Hematopoietic multipotent progenitor cell treated with erythropoietin and hydrocortisone succinate and interleukin-3 and kit ligand, for 15 days (in vitro differentiated cells): ENCODE data around the gene ASIC2.

ENCODE experiments used
- DNase-seq: peaks from one replicate; pipeline ENCODE4 v3.0.0-alpha.2; 2015; ENCODE audit warnings: low spot score

Gene ASIC2

GRCh38 chr17:33202796-33203495 lies 90.1 kb downstream of the ASIC2 start:
- no peak for DNase-seq

GRCh38 chr17:33202021-33202420 lies 91.1 kb downstream of the ASIC2 start:
- DNase-seq, result no peak

GRCh38 chr17:33201283-33201682 lies 91.8 kb downstream of the ASIC2 start:
- DNase-seq, result no peak

- DNase-seq, result no peak
These were observed 92.5 kb downstream of the ASIC2 start for GRCh38 chr17:33200587-33200986.

- no peak for DNase-seq
These were observed 93.3 kb downstream of the ASIC2 start for GRCh38 chr17:33199571-33200510.

- no peak for DNase-seq
These were observed 94.1 kb downstream of the ASIC2 start for GRCh38 chr17:33198954-33199353.

GRCh38 chr17:33197342-33197741 lies 95.8 kb downstream of the ASIC2 start:
- DNase-seq, result no peak

GRCh38 chr17:33196883-33197282 lies 96.2 kb downstream of the ASIC2 start:
- DNase-seq, result no peak

GRCh38 chr17:33192951-33193911 lies 99.9 kb downstream of the ASIC2 start:
- DNase-seq, result no peak

GRCh38 chr17:33183487-33184026 lies 109.5 kb downstream of the ASIC2 start:
- DNase-seq, result no peak

GRCh38 chr17:33179151-33179550 lies 113.9 kb downstream of the ASIC2 start:
- no peak for DNase-seq

- no peak for DNase-seq
These were observed 114.4 kb downstream of the ASIC2 start for GRCh38 chr17:33178681-33179080.

- DNase-seq, result no peak
These were observed 117.5 kb downstream of the ASIC2 start for GRCh38 chr17:33175562-33175961.

GRCh38 chr17:33171931-33172330 lies 121.2 kb downstream of the ASIC2 start:
- no peak for DNase-seq

- no peak for DNase-seq
These were observed 123.4 kb downstream of the ASIC2 start for GRCh38 chr17:33169580-33170285.

GRCh38 chr17:33167736-33168135 lies 125.4 kb downstream of the ASIC2 start:
- no peak for DNase-seq

- DNase-seq, result no peak
These were observed 126.6 kb downstream of the ASIC2 start for GRCh38 chr17:33166472-33166871.

- no peak for DNase-seq
These were observed 128.8 kb downstream of the ASIC2 start for GRCh38 chr17:33164169-33164881.

- no peak for DNase-seq
These were observed 129.4 kb downstream of the ASIC2 start for GRCh38 chr17:33163533-33164168.

GRCh38 chr17:33154869-33155455 lies 138.1 kb downstream of the ASIC2 start:
- no peak for DNase-seq
